H9 (cell line): Measurements from ENCODE around the gene DYRK1B. TPM values are rescaled to one million over a fixed set of nuclear protein-coding genes. Genes with fewer than 3 reads are reported as not detected.
A peak's percentile ranks its signal among the peaks of the same experiment; 100 is the strongest.

ENCODE experiments used
- DNase-seq: peaks from one replicate; pipeline ENCODE4 v3.0.0-alpha.2; 2017
- H2AFZ ChIP-seq: one replicate; pipeline ENCODE4 v1.6.1; 2013; ENCODE audit warnings: mild to moderate bottlenecking, low read length, control low read depth, moderate library complexity
- H2AK5ac ChIP-seq: 2 replicates; pipeline ENCODE4 v1.6.1; 2013; ENCODE audit warnings: low read length, control low read depth, mixed read lengths; ENCODE audit not compliant: insufficient read length
- H2BK120ac ChIP-seq: one replicate; pipeline ENCODE4 v1.6.1; 2013; ENCODE audit warnings: low read depth, mild to moderate bottlenecking, low read length, control low read depth, inconsistent platforms; ENCODE audit not compliant: poor library complexity, severe bottlenecking
- H2BK12ac ChIP-seq: 2 replicates; pipeline ENCODE4 v1.6.1; 2013; ENCODE audit warnings: low read length, control low read depth, mixed read lengths, low read depth; ENCODE audit not compliant: insufficient read length
- H2BK15ac ChIP-seq: 2 replicates; pipeline ENCODE4 v1.6.1; 2013; ENCODE audit warnings: low read depth, low read length, control low read depth
- H2BK20ac ChIP-seq: one replicate; pipeline ENCODE4 v1.6.1; 2013; ENCODE audit warnings: low read depth, mild to moderate bottlenecking, low read length, control low read depth, inconsistent platforms; ENCODE audit not compliant: poor library complexity, severe bottlenecking
- H2BK5ac ChIP-seq: 2 replicates; pipeline ENCODE4 v1.6.1; 2013; ENCODE audit warnings: low read length, control low read depth, mixed read lengths; ENCODE audit not compliant: insufficient read length
- H3K14ac ChIP-seq: 2 replicates; pipeline ENCODE4 v1.6.1; 2013; ENCODE audit warnings: low read length, control low read depth; ENCODE audit not compliant: insufficient read depth
- H3K18ac ChIP-seq: 2 replicates; pipeline ENCODE4 v1.6.1; 2013; ENCODE audit warnings: low read depth, mild to moderate bottlenecking, mixed read lengths, low read length, control low read depth; ENCODE audit not compliant: insufficient read length
- H3K23ac ChIP-seq: 2 replicates; pipeline ENCODE4 v1.6.1; 2013; ENCODE audit warnings: low read length, control low read depth, mixed read lengths, low read depth; ENCODE audit not compliant: insufficient read length
- H3K23me2 ChIP-seq: 2 replicates; pipeline ENCODE4 v1.6.1; 2013; ENCODE audit warnings: low read depth, mild to moderate bottlenecking, mixed read lengths, low read length, control low read depth; ENCODE audit not compliant: insufficient read length, poor library complexity, severe bottlenecking
- H3K27ac ChIP-seq: 2 replicates; pipeline ENCODE4 v1.5.1; 2013; ENCODE audit warnings: low read length, control low read depth, mixed read lengths, low read depth; ENCODE audit not compliant: insufficient read length
- H3K27me3 ChIP-seq: 2 replicates; pipeline ENCODE4 v1.6.1; 2013; ENCODE audit warnings: low read length, control low read depth, inconsistent platforms; ENCODE audit not compliant: insufficient read depth
- H3K4ac ChIP-seq: 2 replicates; pipeline ENCODE4 v1.6.1; 2013; ENCODE audit warnings: low read depth, mild to moderate bottlenecking, control low read depth, inconsistent platforms, low read length, moderate library complexity
- H3K4me1 ChIP-seq: 2 replicates; pipeline ENCODE4 v1.6.1; 2013; ENCODE audit warnings: low read length, control low read depth, inconsistent platforms; ENCODE audit not compliant: insufficient read depth
- H3K4me2 ChIP-seq: 2 replicates; pipeline ENCODE4 v1.6.1; 2013; ENCODE audit warnings: low read length, control low read depth, mixed read lengths; ENCODE audit not compliant: insufficient read length, insufficient read depth
- H3K56ac ChIP-seq: 2 replicates; pipeline ENCODE4 v1.6.1; 2013; ENCODE audit warnings: low read depth, mild to moderate bottlenecking, mixed read lengths, low read length, control low read depth; ENCODE audit not compliant: insufficient read length
- H3K79me1 ChIP-seq: 2 replicates; pipeline ENCODE4 v1.6.1; 2013; ENCODE audit warnings: low read depth, mild to moderate bottlenecking, moderate library complexity, low read length, control low read depth, inconsistent platforms; ENCODE audit not compliant: insufficient read depth, poor library complexity, severe bottlenecking
- H3K79me2 ChIP-seq: 2 replicates; pipeline ENCODE4 v1.6.1; 2013; ENCODE audit warnings: low read length, control low read depth, inconsistent platforms; ENCODE audit not compliant: insufficient read depth
- H3K9ac ChIP-seq: 2 replicates; pipeline ENCODE4 v1.6.1; 2013; ENCODE audit warnings: low read length, control low read depth, mixed read lengths; ENCODE audit not compliant: insufficient read length; ENCODE audit errors: extremely low read depth
- H3K9me3 ChIP-seq: one replicate; pipeline ENCODE4 v1.6.1; 2013; ENCODE audit warnings: low read depth, low read length, inconsistent platforms; ENCODE audit not compliant: control insufficient read depth
- H3T11ph ChIP-seq: one replicate; pipeline ENCODE4 v1.6.1; 2013; ENCODE audit warnings: mild to moderate bottlenecking, low read length, control low read depth, inconsistent platforms
- H4K20me1 ChIP-seq: one replicate; pipeline ENCODE4 v1.6.1; 2013; ENCODE audit not compliant: control insufficient read depth, insufficient read length, insufficient read depth
- H4K5ac ChIP-seq: 2 replicates; pipeline ENCODE4 v1.6.1; 2013; ENCODE audit warnings: low read depth, mild to moderate bottlenecking, mixed read lengths, low read length, control low read depth; ENCODE audit not compliant: insufficient read length
- H4K8ac ChIP-seq: replicated peaks from 2 replicates; pipeline ENCODE4 v1.6.1; 2013; ENCODE audit warnings: low read length, control low read depth, mixed read lengths, low read depth; ENCODE audit not compliant: insufficient read length
- H4K91ac ChIP-seq: 2 replicates; pipeline ENCODE4 v1.6.1; 2013; ENCODE audit warnings: low read depth, mild to moderate bottlenecking, moderate library complexity, mixed read lengths, low read length, control low read depth; ENCODE audit not compliant: insufficient read length
- H3K27ac Mint-ChIP-seq, 3 experiments: 2 replicates in 2 of 3; 3 replicates in 1 of 3; pipeline ENCODE4 v1.8.0; 2020 to 2021; ENCODE audit warnings: mixed read lengths in 3 of 3, mild to moderate bottlenecking in 1 of 3, moderate library complexity in 1 of 3
- H3K27me3 Mint-ChIP-seq: 2 replicates; pipeline ENCODE4 v1.8.0; 2021; ENCODE audit warnings: low read depth, mild to moderate bottlenecking, moderate library complexity, mixed read lengths
- H3K36me3 Mint-ChIP-seq, 3 experiments: 2 replicates in 2 of 3; 3 replicates in 1 of 3; pipeline ENCODE4 v1.8.0; 2020 to 2021; ENCODE audit warnings: low read depth in 3 of 3, mixed read lengths in 3 of 3; ENCODE audit not compliant: insufficient read depth in 1 of 3
- H3K4me1 Mint-ChIP-seq, 2 experiments: 2 replicates each; pipeline ENCODE4 v1.8.0; 2020; ENCODE audit warnings: mixed read lengths in 2 of 2
- H3K4me3 Mint-ChIP-seq, 2 experiments: 2 replicates in 1 of 2; 3 replicates in 1 of 2; pipeline ENCODE4 v1.8.0; 2020 to 2021; ENCODE audit warnings: mild to moderate bottlenecking in 2 of 2, mixed read lengths in 2 of 2, moderate library complexity in 1 of 2
- H3K9me3 Mint-ChIP-seq, 2 experiments: 2 replicates in 1 of 2; 3 replicates in 1 of 2; pipeline ENCODE4 v1.8.0; 2020; ENCODE audit warnings: mild to moderate bottlenecking in 2 of 2, mixed read lengths in 2 of 2, moderate library complexity in 1 of 2
- WGBS: extraction: QIAGEN DNeasy Blood & Tissue Kit; methylation state at CpG from one replicate; pipeline ENCODE4 v1.1.7; 2013; ENCODE audit warnings: missing lambda C conversion rate, low lambda C conversion rate, mixed read lengths; ENCODE audit not compliant: insufficient read length; ENCODE audit errors: extremely low coverage; 5-methylcytosine and 5-hydroxymethylcytosine counted together
- total RNA-seq: library from RNA; stranded (reverse); gene quantifications from 2 replicates; pipeline ENCODE4 v1.2.1, GENCODE V29; 2021
- TF ChIP-seq, protein P1 (sequence below): fragments of 200-600 bp; sonication (generic); conservative IDR thresholded peaks from 3 replicates; pipeline ENCODE4 v1.8.0; 2021; ENCODE audit warnings: antibody characterized with exemption, mild to moderate bottlenecking

The DYRK1B gene
- total RNA-seq, 1 experiment from 2014 or later: 14.3 TPM

- Histone ChIP-seq H2BK15ac (no peak overlapping the region), H2AK5ac (no peak overlapping the region), H3K9ac (peak overlapping the region; percentile 48), H3K56ac (no peak overlapping the region), H4K20me1 (no peaks in the 10 kb centered on the region), H2BK5ac (no peak overlapping the region), H3T11ph (no peak overlapping the region), H3K27me3 (no peaks in the 10 kb centered on the region), H3K23ac (no peak overlapping the region), H3K4ac (no peak overlapping the region), H4K8ac (no peak overlapping the region), H2BK20ac (no peak overlapping the region), H4K91ac (no peak overlapping the region), H4K5ac (no peak overlapping the region), H3K79me2 (peaks cover 55% of the 10 kb centered on the region), H3K14ac (no peak overlapping the region), H3K4me1 (peaks cover 7% of the 10 kb centered on the region), H3K9me3 (no peaks in the 10 kb centered on the region), H3K79me1 (peaks cover 8% of the 10 kb centered on the region), H3K18ac (no peak overlapping the region), H2BK120ac (no peak overlapping the region), H3K23me2 (peaks cover 14% of the 10 kb centered on the region), H2AFZ (no peak overlapping the region), H3K27ac (no peak overlapping the region), H2BK12ac (no peak overlapping the region), H3K4me2 (peak overlapping the region; percentile 82)
- peak overlapping the region in 2 of 3 experiments; percentile 1 to 93; a peak in 5 of 7 replicates for H3K27ac Mint-ChIP-seq
- WGBS: no CpG with 5 or more reads among the region's 4 CpGs
- peak overlapping the region; percentile 98 to 99 for H3K4me3 Mint-ChIP-seq
- no peaks in the 10 kb centered on the region; the same call in 1 of the 2 replicates for H3K27me3 Mint-ChIP-seq
- TF ChIP-seq, protein P1, sequence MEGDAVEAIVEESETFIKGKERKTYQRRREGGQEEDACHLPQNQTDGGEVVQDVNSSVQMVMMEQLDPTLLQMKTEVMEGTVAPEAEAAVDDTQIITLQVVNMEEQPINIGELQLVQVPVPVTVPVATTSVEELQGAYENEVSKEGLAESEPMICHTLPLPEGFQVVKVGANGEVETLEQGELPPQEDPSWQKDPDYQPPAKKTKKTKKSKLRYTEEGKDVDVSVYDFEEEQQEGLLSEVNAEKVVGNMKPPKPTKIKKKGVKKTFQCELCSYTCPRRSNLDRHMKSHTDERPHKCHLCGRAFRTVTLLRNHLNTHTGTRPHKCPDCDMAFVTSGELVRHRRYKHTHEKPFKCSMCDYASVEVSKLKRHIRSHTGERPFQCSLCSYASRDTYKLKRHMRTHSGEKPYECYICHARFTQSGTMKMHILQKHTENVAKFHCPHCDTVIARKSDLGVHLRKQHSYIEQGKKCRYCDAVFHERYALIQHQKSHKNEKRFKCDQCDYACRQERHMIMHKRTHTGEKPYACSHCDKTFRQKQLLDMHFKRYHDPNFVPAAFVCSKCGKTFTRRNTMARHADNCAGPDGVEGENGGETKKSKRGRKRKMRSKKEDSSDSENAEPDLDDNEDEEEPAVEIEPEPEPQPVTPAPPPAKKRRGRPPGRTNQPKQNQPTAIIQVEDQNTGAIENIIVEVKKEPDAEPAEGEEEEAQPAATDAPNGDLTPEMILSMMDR: peak; percentile 72
- H3K4me1 Mint-ChIP-seq: peaks cover 42 to 44% of the 10 kb centered on the region in 2 experiments
- H3K36me3 Mint-ChIP-seq: peaks cover 12 to 25% (median 24%) of the 10 kb centered on the region in 3 experiments; a peak in 6 of 7 replicates
- no peak for DNase-seq
- H3K9me3 Mint-ChIP-seq: no peaks in the 10 kb centered on the region
Observed at GRCh38 chr19:39843919-39844793, 10.2 kb upstream of the DYRK1B start.
